GM18519 (cell line): Measurements from ENCODE around the gene EXOSC7.
A peak's percentile ranks its signal among the peaks of the same experiment; 100 is the strongest.
"Not testable (repeated sequence)": the region's sequence is repeated elsewhere in the genome, so short reads cannot be mapped to it uniquely, and the experiment has no call there.

Experiments used
- ATAC-seq: cut with Tn5 transposase; IDR thresholded peaks from one replicate; pipeline ENCODE4 v1.9.1; 2021; ENCODE audit warnings: mild to moderate bottlenecking, moderate library complexity; ENCODE audit not compliant: unreplicated experiment, low FRiP score

The EXOSC7 gene

DNA sequence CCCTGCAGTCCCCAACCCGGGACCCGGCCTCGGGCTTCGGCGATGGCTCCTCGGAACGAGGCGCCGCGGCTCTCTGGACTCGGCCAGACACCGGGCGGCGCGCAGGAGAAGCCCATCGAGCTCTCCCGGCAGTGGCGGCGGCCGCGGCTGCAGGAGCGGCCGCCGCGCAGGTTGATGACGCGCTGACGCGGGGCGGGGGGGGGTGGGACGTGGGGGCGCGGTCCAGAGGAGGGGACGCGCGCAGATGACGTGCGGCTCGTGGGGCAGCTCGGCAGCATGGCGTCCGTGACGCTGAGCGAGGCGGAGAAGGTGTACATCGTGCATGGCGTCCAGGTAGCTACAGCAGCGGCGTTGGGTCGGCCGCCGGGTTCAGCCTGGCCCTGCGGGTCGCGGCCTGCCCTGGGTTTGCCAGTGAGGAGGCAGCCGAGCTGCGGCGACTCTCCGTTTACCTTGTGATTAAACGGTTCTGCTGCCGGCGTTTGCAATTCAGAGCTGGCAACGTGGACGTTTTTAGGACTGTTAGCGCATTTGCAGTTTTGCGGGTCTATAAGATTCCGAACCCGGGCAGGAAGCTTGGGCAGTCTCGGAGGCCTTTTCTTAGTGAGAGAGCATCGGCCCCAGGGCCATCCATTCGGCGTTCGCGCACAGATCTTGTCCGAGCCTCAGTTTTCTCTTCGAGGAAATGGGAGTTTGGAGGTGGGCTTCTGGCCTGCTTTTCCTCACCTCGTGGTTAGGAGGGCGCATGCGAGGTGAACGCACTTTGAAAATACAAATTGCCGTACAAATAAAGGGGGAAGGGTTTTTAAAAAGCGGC lies at the start of gene EXOSC7, which contains the start of gene ZDHHC3:
Gene EXOSC7 (plus strand): TSS at position 243 of the 814 bp plus-strand sequence. CDS start 34 bp downstream, at position 277.
Gene ZDHHC3 (minus strand): TSS at position 173 of the 814 bp plus-strand sequence. CDS start 16,738 bp downstream, outside the sequence.
- peak; percentile 65 for ATAC-seq

DNA sequence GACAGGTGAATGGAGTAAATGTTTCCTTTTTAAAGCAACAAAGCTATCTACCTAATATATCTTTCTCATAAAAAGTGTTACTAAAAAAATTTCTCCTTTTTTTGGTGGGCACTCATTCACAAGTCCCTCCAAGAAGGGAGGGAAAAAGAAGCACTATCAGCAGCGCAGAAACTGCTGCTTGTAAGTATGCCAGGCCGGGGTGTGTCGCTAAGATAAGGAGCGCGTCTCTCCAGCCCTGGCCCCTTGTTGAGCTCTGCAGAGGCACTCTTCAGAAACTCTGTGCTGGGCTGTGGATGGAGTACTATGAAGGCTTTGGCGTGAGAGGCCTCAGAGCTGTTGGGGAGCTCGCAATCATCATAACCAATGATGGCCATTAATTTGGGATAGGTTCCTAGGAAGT lies 49.1 kb upstream of the EXOSC7 start:
- ATAC-seq, result no peak

DNA sequence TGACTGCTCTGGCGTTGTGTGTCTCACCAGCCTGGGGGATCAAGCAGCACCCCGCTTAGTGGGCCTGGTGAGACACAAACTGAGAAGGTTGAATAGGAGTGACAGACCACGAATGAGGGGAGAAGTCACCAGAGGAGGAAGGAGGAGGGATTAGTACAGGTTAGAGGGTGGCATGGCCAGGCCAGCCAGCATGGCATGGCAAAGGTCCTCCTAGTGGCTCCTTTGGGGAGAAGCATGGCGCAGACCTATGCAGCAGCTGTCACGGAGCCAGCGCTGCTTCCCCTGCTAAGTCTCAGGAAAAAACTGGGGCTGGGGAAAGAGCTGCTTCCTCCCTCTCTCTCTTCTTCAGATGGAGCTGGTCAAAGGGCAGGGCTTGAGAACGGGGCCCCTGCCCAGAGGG lies 48.7 kb upstream of the EXOSC7 start:
- ATAC-seq, result no peak

DNA sequence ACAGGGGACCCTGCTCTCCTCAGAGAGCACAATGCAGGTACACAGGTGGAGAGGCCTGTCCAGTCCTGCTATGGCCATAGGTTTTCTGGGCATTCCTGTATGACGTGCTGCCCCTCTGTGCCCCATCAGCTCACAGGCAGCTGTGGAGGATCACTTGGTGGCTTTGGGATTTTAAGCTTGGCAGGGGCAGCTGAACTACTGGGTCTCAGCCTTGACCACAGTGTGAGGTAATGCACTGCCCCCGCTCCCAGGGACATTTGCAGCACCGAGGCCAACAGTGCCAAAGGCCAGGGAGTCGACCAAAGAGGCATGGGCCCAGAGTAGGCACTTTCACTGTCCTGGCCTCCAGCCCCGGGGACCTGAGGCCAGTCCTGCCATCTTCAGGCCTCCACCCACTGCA lies 46.3 kb upstream of the EXOSC7 start:
- ATAC-seq, result no peak

- no peak for ATAC-seq
Measured at GRCh38 chr3:44930911-44931310, 45.1 kb upstream of the EXOSC7 start.

- no peak for ATAC-seq
Measured at GRCh38 chr3:44931791-44932190, 44.3 kb upstream of the EXOSC7 start.

- ATAC-seq, result no peak
Measured at GRCh38 chr3:44932271-44932670, 43.8 kb upstream of the EXOSC7 start.

DNA sequence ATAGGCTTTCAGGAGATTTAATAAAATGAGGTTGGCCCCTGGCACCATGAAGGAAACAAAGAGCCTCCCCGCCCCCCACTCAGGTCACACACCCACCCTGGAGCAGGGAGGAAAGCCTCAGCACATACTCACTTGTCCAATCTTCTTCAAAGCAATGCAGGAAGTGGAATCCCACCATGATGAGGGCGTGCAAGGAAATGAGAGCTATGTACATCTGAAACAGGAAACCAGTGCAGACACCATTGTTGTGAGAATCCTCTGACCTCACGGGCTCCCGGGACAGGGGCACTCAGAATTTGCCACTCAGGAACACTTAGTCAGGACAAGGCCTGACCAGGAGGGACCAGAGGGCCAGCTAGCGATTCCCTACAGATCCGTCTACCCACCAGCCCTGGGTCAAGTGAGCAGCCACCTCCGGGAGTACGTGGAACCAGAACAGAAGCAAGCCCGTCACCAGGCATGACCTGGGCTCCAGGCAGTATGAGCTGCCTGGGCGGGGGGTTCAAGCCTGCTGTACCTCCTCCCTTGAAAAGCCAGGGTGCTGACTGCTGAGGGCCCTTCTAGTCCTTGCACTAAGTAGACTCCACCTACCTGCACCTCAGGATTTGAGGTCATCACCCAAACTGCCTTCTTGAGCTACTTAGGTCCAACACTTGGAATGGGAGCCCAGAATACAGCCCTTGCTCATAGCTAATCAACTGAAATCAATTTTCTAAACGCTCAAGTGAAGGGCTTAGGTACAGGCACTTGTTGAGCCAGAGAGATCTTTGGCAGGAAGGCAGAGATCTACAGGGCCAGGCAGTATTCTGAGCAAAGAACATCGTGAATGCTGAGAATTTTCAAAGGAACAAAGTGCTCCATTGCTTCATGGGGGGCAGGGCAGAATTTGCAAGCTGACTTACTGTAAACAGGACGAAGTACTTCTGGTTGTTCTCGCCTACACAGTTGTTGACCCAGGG lies 42.8 kb upstream of the EXOSC7 start:
- no peak for ATAC-seq

GRCh38 chr3:44939581-44940036 lies 36.4 kb upstream of the EXOSC7 start:
- no peak for ATAC-seq

DNA sequence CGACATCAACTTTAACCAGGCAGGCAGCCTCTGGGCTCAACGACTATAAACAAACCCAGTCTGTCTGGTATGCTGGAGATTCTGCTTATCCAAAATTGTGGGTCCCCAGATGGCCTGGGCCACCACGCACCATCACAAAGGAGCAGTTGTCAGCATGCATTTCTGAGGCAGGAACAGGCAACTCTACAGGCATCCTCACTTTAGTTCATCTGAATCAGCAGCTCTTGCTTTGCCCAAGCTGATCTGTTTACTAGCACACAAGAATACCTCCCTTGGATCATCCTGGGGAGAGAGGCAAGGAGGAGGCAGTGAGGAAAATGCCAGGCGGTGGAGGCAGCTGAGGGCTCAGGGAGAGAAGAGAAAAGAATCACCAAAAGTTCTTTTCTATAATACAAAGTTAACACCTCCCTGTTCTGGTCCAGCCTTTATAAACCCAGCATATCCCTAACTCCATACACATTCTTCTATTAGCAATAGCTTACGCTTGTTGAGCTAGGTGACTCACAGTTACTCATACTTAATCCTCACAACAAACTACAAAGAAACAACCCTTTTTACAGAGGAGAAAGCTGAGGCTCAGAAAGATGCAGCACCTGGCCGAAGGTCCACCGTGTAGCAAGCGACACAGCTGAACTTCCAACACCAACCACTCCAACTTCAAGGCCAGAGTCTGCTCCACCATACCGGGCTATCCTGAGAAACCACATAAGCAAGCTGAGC lies 33.7 kb upstream of the EXOSC7 start:
- ATAC-seq, result no peak

GRCh38 chr3:44948239-44948638 lies 27.8 kb upstream of the EXOSC7 start:
- no peak for ATAC-seq

GRCh38 chr3:44949770-44950169 lies 26.3 kb upstream of the EXOSC7 start:
- ATAC-seq, result not testable (repeated sequence)

DNA sequence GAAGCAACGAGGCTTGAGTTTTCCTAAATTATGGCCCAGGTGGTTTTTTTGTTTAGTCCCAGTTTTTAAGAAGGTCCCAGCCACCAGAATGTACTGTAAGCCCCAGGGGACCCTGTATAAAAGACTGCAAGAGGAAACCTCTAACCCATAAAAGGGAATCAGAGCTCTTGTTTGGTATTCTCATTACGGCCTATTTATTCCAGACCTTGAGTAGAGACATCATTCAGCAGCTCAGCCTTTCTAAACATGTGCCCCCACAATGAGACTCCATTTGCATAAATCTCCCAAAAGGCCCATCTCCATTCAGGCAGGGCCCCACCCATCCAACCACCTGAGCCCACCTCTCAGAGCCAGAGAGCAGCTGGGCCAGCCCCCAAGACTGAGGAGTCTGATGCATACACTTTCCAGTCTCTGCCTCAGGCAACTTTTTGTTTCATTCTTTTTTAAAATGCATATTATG lies 25.7 kb upstream of the EXOSC7 start:
- ATAC-seq, result no peak

DNA sequence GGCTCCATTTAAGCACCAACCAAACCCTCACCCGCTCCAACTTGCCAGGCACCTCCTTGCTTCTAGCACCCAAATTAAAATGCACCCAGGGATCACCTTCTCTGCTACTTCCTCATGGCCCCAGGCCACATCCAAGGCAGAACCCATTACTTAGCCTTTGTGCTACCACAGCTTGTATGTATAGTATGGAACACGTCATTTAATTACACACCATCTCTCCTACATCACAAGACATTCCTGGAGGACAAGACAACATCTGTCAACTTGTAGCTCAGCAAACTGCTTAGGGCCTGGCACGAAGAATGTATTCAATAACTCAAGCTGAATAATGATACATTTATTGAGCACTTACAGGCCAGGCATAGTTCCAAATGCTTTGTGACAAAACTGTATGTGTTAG lies 23.4 kb upstream of the EXOSC7 start:
- ATAC-seq, result no peak

- no peak for ATAC-seq
Measured at GRCh38 chr3:44954304-44954703, 21.7 kb upstream of the EXOSC7 start.

DNA sequence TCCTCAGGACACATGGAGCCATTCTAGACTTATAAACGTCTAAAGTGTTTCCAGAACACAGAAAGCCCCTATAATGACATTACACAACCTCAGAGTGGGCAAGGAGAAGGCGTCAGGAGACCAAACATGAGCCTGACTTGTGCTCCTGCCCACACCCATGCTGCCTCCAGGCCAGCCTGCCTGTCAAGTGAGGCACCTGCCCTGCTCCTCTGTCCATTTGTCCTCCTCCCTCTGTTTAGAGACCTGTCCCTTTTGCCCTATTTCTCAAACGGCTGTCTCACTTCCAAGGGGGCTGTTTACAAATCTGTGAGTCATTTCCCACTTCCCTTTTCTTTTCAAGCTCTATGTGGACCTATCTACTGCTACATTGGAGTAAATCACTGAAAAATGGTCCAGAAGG lies 21.1 kb upstream of the EXOSC7 start:
- peak; percentile 31 for ATAC-seq

DNA sequence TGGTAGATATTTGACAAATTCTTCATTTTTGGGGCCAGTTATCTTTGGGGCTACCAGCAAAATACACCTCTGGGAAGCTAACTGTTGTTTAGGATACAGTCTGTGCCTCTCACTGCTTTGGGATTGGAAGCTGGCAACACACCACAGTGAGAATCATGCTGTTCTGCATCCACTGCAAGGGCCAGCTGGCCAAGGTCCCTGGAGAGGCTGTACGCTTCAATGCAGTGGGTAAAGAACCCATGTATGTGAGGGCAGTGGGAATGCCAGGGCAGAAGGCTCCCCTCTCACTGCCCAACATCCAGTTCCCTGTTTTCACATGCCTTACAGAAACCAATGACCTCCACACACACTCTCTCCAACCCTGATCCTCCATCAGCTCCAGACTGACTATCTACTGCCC lies 20.1 kb upstream of the EXOSC7 start:
- ATAC-seq, result no peak

- no peak for ATAC-seq
Measured at GRCh38 chr3:44957986-44958385, 18.1 kb upstream of the EXOSC7 start.

DNA sequence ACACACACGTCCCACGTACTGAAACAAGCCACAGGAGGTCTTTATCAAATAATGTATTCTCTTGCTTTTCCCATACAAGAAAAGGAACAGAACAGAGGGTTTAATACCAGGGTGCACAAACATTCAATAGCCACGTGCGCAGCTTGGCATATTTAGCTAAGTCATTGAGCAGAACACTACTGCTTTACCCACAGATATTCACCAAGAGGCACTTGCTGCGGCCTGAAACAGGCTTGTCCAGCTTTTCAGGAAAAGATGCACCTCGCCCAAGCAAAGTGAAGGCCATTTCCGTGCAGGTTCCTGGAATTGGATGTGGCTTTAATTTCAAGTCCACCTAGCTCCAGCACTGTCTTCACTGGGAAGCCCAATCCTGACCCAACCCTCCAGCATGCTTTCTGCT lies 17.7 kb upstream of the EXOSC7 start:
- ATAC-seq, result no peak

- ATAC-seq, result no peak
Measured at GRCh38 chr3:44960387-44961026, 15.5 kb upstream of the EXOSC7 start.
